ENCODE results near the gene SOX6. TPM values are rescaled to one million over a fixed set of nuclear protein-coding genes. Genes with fewer than 3 reads are reported as not detected.

The SOX6 gene
- total RNA-seq, 4 donors from 2014 or later, result 5.7 to 23.8 (median 18.4) TPM

- Histone ChIP-seq H3K4me3 (no peak overlapping the region), H3K36me3 (no peaks in the 10 kb centered on the region), H3K9me3 (no peaks in the 10 kb centered on the region), H3K4me1 (peaks cover 0 to 7% (median 0%) of the 10 kb centered on the region in 4 donors), H3K27ac (no peak overlapping the region), H3K27me3 (no peaks in the 10 kb centered on the region)
- DNase-seq (ENCODE audit: low spot score in 2 of 2), result no peak
- 78 to 86% methylated on average over 3 of the region's 3 CpGs for WGBS, 2 donors
- TF ChIP-seq EP300 (IDR thresholded peaks at IDR 0.05) (no peak), CTCF (IDR thresholded peaks at IDR 0.05) (no peak), POLR2A (IDR thresholded peaks at IDR 0.05) (no peak)
Measured at GRCh38 chr11:16124390-16124789, 232.0 kb downstream of the SOX6 start.

GRCh38 chr11:16121853-16122252 is 234.5 kb downstream of the SOX6 start:
- WGBS, 2 donors, result 77 to 87% methylated on average over 1 of the region's 1 CpG

GRCh38 chr11:16120008-16120407 is 236.3 kb downstream of the SOX6 start:
- Histone ChIP-seq H3K27me3 (no peaks in the 10 kb centered on the region), H3K4me1 (peaks cover 0 to 10% (median 0%) of the 10 kb centered on the region in 4 donors), H3K27ac (no peak overlapping the region), H3K9me3 (no peaks in the 10 kb centered on the region), H3K4me3 (no peak overlapping the region), H3K36me3 (no peaks in the 10 kb centered on the region)
- no peak for TF ChIP-seq CTCF (IDR thresholded peaks at IDR 0.05)
- TF ChIP-seq POLR2A (IDR thresholded peaks at IDR 0.05), result no peak
- TF ChIP-seq EP300 (IDR thresholded peaks at IDR 0.05), result no peak
- no peak for DNase-seq (ENCODE audit: low spot score in 2 of 2)

More at GRCh38 chr11:16121853-16122252, 234.5 kb downstream of the SOX6 start:
- no peak overlapping the region for H3K27ac ChIP-seq
- no peak overlapping the region for H3K4me3 ChIP-seq
- peaks cover 0 to 7% (median 0%) of the 10 kb centered on the region in 4 donors for H3K4me1 ChIP-seq
- DNase-seq (ENCODE audit: low spot score in 2 of 2), result no peak
- H3K9me3 ChIP-seq, result no peaks in the 10 kb centered on the region
- no peaks in the 10 kb centered on the region for H3K27me3 ChIP-seq
- H3K36me3 ChIP-seq, result no peaks in the 10 kb centered on the region
- TF ChIP-seq POLR2A (IDR thresholded peaks at IDR 0.05) (no peak), CTCF (IDR thresholded peaks at IDR 0.05) (no peak), EP300 (IDR thresholded peaks at IDR 0.05) (no peak)

- no peak overlapping the region for H3K27ac ChIP-seq
- TF ChIP-seq EP300 (IDR thresholded peaks at IDR 0.05) (no peak), CTCF (IDR thresholded peaks at IDR 0.05) (no peak), POLR2A (IDR thresholded peaks at IDR 0.05) (no peak)
- no peak for DNase-seq (ENCODE audit: low spot score in 2 of 2)
- 67 to 73% methylated on average over 4 of the region's 4 CpGs for WGBS, 2 donors
- H3K9me3 ChIP-seq, result no peaks in the 10 kb centered on the region
- no peaks in the 10 kb centered on the region for H3K27me3 ChIP-seq
- H3K36me3 ChIP-seq, result no peaks in the 10 kb centered on the region
- H3K4me3 ChIP-seq, result no peak overlapping the region
- H3K4me1 ChIP-seq, result peaks cover 0 to 17% (median 0%) of the 10 kb centered on the region in 4 donors
Measured at GRCh38 chr11:16117989-16118756, 238.2 kb downstream of the SOX6 start.

GRCh38 chr11:16114978-16115871 is 241.1 kb downstream of the SOX6 start:
- Histone ChIP-seq H3K9me3 (no peaks in the 10 kb centered on the region), H3K36me3 (no peaks in the 10 kb centered on the region), H3K27me3 (no peaks in the 10 kb centered on the region), H3K27ac (no peak overlapping the region), H3K4me3 (no peak overlapping the region), H3K4me1 (peaks cover 0 to 40% (median 0%) of the 10 kb centered on the region in 4 donors)
- TF ChIP-seq CTCF (IDR thresholded peaks at IDR 0.05), result no peak
- no peak for TF ChIP-seq EP300 (IDR thresholded peaks at IDR 0.05)
- no peak for TF ChIP-seq POLR2A (IDR thresholded peaks at IDR 0.05)
- 87 to 92% methylated on average over 1 of the region's 1 CpG for WGBS, 2 donors
- no peak for DNase-seq (ENCODE audit: low spot score in 2 of 2)
